Tibial nerve (tissue), 4 donors: ENCODE results near the gene DNAAF3.

ENCODE experiments used
- CTCF ChIP-seq, 5 experiments: fragments of 200-600 bp in 3 of 5; fragments of 450-650 bp in 2 of 5; sonication (generic) in 3 of 5; IDR thresholded peaks; one replicate each; pipeline ENCODE4 v1.5.1; 2016 to 2019; ENCODE audit warnings: antibody characterized with exemption in 5 of 5, mild to moderate bottlenecking in 3 of 5, moderate library complexity in 2 of 5
- EP300 ChIP-seq, 2 donors: sonication (generic); formaldehyde crosslinking; IDR thresholded peaks; one replicate each; pipeline ENCODE4 v1.6.1; 2017; ENCODE audit warnings: antibody characterized with exemption in 2 of 2, mild to moderate bottlenecking in 1 of 2

DNA sequence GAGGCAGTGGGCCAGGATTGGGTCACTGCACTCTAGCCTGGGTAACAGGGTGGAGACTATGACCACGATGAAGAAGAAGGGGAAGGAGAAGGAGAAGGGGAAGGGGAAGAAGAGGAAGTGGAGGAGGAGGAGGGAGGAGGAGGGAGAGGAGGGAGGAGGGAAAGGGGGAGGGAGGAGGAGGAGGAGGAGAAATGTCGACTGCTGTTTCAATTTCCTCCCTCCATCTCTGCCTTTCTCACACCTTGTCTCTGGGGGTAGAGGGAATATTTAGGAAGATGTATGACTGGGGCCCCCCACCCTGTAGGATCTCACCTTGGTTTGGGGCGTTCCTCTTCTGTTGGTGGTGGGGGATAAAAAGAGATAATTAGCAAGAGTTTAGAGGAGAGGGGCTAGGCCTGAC, 21.2 kb downstream of the DNAAF3 start:
- TF ChIP-seq CTCF (IDR thresholded peaks at IDR 0.05) (no peak), EP300 (IDR thresholded peaks at IDR 0.05) (no peak)
